GM21528 (cell line): ENCODE results near the gene MAD2L2.
A peak's percentile ranks its signal among the peaks of the same experiment; 100 is the strongest.

Experiments used
- ATAC-seq: cut with Tn5 transposase; IDR thresholded peaks from one replicate; pipeline ENCODE4 v1.9.1; 2021; ENCODE audit warnings: mild to moderate bottlenecking, moderate library complexity; ENCODE audit not compliant: unreplicated experiment, low FRiP score

Gene MAD2L2

GRCh38 chr1:11684070-11684469 is 3.1 kb upstream of the MAD2L2 start:
- ATAC-seq = no peak

GRCh38 chr1:11682799-11683198 is 1.9 kb upstream of the MAD2L2 start:
- ATAC-seq = no peak

DNA sequence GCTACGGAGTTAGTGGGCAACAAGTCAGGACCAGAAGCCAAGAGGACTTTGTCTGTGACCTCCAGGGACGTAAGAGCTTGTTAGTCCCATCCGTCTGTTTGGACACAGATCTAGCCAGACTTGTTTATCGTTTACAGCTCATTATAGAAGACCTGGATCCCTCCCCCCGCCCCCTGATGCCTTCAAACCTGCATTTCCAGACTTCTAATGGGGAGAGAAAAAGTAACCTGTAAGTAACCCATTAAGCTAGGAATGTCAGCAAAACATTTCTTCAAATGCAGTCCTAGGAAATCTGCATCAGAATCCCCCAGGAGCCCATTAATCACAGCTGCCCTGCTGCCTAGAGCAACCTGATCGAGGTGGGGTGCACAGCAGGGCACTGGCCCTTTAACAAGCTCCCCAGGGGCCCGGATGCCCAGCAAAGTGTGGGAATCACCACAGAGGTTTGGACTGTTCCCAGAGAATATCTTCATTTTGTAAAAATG is 1.4 kb upstream of the MAD2L2 start:
- ATAC-seq = no peak

DNA sequence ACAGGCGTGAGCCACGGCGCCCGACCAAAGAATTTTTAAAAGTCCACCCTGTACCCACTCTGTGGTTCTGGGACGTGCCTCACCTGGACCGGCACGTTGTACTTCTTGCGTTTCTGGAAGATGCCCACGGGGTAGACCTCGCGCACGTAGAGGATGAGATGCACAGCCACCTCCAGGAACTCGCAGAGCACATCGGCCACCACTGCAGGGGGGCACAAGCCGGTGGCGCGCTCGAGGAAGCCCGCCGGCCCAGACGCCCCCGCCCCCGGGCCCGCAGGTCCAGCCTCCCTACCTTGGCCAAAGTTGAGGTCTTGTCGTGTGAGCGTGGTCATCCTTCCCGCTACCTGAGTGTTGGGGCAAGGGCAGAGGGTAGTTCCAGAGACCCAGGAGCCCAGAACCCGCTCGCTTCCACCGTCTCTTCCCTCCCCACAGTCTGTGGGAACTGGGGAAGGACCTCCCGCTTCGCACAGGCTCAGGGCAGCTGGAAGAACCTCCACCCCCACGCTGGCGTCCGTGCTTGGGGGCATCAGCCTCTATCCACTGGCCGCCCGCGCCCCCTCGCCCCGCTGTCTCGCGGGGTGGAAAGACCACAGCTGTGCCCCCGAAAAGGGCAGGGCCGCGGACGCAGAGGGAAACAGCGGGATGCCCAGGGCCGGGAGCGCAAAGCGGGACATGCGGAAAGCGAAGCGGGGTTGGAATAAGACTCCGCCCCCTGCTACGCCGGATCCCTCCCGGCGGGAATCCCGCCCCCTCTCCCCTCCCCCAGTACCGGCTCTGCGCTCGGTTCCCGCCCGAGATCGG is 478 bp downstream of the MAD2L2 start:
- ATAC-seq = peak; percentile 17

- no peak for ATAC-seq
Measured at GRCh38 chr1:11678442-11678841, 2.5 kb downstream of the MAD2L2 start.

DNA sequence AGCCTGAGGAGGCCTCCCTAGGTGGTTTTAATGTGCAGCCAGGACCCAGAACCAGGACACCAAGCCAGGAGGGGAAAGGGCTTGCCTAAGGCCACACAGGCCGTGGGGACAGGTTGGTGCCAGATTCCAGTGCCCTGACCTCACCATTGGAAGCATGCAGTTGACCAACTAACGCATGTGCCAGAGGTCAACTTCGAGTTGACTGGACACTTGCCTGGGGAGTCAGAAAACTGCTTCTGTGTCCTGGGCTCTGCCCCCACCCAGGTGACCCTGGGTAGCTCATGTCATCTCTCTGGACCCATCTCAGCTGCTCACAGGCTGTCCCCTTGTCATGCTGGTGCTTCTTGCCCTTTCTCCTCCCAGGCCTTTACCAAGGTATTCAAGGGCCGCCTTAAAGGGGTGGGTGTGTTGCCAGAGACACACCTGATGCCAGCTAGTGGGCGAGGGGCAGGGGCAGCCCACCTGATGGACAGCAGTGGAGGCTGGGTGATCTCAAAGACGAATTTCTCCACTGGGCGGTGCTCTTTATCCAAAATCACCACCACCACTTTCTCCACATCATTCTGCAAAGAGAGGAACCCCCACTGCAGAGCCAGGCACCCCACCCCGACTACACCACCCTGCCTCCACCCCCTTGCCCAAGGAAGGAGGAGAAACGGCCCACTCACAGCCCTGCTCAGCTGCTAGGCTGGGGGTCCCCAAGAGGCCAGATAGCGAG is 4.4 kb downstream of the MAD2L2 start:
- ATAC-seq = no peak

GRCh38 chr1:11675325-11675724 is 5.6 kb downstream of the MAD2L2 start:
- no peak for ATAC-seq

DNA sequence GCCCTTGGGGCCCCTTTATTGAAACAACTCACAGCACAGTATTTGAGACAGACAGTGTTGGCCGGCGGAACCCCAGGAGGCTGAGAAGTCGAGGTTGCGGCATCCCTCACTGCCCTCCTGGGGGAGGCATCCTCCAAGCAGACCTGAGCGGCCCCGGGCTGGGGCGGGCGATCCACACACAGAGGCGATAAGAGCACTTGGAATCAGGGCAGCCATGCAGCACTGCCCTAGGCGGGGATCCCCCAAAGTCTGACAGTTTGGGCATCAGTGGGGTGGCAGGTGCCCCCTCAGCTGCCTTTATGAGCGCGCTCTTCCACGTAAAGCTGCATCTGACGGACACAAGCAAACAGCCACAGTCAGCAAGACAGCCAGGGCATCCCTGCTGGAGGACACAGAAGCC is 6.5 kb downstream of the MAD2L2 start:
- ATAC-seq = no peak

GRCh38 chr1:11673089-11673769 is 7.7 kb downstream of the MAD2L2 start:
- ATAC-seq = no peak

DNA sequence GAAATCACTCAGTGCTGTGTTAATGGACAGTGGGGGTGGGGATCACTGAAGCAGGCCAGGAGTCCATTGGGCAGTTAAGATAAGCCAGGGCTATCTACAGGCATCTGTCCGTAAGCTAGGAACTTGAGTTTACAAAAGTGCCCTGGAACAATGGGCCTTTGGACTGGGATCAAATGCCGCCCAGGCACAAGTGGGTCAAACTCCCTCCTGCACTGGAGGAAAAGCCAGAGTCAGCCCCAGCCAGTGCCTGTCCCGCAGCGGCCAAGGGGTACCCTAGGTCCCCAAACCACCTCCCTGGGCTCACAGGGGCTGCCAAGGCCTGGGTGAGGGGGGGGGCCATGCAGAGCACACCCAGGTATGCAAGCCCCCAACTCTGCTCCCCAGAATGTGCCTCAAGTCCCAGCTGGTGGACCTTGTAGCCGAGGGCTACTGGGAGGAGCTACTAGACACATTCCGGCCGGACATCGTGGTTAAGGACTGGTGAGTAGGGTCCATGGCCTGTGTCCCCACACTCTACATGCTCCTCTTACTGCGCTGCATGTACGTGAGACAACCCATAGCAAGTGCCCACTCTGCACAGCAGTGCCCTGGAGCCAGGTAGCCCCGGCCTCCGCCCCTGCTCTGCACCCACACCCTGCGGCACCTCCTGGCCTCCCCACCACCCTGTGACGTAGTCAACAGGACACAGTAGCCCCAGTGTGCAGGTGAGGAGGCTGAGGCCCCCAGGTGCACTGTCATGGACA is 9.2 kb downstream of the MAD2L2 start:
- no peak for ATAC-seq

DNA sequence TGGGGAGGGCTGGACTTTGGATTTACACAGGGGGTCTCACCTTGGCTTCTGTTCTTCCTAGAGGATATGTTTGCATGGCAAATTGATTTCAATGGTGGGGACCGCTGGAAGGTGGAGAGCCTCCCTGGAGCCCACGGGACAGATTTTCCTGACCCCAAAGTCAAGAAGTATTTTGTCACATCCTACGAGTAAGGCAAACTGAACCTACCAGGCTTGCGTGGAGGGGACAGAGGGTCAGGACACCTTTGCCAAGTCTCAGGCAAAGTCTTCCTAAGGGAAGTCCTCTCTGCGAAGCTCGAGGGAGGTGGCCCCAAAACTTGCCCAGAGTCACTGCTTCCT is 9.8 kb downstream of the MAD2L2 start:
- no peak for ATAC-seq

DNA sequence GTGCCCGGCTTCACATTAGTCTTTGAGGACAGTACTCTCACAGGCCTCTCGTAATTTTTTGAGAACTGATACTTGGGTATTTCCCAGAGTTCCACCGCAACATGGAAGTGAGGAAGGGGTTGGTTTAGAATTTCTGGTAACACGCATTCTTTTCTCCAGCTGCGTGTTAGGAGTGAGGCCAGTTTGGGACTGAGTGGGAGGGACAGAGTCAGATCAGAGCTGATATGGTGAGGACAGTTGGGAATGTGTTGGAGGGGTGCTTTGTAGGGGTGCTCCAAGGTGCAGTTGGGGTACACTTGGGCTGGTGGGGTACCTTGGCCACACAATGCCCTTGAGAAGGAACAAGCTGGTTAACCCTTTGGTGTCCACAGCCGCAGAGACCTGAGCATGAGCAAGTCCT is 10.2 kb downstream of the MAD2L2 start:
- no peak for ATAC-seq

DNA sequence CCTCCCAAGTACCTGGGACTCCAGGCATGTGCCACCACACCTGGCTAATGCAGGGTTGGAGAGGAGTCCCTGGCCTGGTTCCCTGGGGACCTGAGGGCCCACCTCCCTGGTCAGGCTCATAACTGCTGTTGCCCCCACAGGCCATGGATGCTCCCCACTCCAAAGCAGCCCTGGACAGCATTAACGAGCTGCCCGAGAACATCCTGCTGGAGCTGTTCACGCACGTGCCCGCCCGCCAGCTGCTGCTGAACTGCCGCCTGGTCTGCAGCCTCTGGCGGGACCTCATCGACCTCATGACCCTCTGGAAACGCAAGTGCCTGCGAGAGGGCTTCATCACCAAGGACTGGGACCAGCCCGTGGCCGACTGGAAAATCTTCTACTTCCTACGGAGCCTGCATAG is 12.4 kb downstream of the MAD2L2 start:
- no peak for ATAC-seq

DNA sequence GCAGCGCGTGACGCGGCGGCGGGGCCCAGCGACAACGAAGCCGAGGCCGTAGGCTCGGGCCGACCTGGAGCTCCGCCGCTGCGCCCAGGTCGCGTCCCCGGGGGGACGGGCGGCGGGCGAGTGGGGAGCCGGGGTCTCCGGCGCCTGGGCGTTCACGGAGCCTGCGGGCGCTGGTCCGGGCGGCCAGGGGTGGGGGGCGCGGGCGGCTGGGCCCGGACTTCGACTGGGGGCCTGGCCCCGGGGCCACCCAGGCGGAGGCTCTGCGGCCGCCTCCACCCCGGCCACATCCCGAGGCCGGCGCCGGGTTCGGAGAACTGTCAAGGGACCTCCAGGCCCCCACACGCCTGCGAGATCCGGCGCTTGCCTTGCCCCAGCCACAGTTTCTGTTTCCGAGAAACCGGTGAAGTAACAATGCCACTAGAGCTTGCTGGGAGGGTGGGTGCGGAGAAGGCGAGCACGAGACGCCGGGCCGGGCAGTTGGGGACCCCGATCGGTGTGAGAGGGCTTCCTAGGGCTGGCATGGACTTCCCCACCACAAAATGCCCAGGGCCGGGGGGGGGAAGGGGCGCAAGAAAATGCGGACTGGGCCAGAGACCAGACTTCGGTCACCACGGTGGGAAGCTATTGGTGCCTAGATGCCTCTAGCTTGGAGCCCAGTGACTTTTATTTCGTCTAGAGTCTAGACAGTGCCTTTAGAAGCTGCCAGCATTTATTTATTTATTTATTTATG is 16.4 kb downstream of the MAD2L2 start:
- peak; percentile 46 for ATAC-seq

DNA sequence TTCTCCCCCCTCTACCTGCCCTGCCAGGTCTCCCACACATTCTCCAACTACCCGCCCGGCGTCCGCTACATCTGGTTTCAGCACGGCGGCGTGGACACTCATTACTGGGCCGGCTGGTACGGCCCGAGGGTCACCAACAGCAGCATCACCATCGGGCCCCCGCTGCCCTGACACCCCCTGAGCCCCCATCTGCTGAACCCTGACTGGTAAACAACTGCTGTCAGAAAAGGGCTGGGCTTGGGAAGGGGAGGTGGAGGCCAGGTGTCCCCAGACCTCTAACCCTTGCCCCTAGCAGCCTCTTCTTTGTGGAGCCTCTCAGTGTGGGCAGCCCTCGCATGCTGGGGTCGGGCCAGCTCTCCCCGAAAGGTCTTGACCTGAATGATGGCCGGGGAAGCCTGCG is 19.8 kb downstream of the MAD2L2 start:
- no peak for ATAC-seq

GRCh38 chr1:11659748-11660147 is 21.2 kb downstream of the MAD2L2 start:
- no peak for ATAC-seq

DNA sequence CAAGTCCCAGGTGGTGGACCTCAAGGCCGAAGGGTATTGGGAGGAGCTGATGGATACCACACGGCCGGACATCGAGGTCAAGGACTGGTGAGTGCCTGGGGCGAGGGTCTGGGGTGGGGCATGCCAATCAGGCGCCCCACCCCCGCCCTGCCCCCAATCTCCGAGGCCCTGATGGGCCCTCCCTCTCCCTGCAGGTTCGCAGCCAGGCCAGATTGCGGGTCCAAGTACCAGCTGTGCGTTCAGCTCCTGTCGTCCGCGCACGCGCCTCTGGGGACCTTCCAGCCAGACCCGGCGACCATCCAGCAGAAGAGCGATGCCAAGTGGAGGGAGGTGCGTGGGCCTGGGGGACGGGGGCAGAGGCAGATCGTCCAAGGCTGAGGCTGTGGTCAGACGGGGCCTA is 22.4 kb downstream of the MAD2L2 start:
- no peak for ATAC-seq

DNA sequence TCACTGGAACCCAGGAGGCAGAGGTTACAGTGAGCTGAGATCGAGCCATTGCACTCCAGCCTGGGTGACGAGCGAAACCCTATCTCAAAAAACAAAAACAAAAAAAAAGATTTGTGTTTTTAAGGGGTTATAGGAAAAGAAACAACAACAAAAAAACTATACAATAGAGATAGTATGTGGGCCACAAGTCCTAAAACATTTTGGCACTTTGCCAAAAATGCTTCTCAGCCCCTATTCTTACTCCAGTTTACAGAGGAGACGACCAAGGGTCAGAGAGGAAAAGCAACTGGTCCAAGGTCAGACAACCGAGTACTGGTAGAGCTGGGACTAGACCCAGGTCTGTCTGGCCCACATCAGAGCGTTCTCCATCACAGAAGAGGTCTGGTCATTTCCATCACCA is 23.3 kb downstream of the MAD2L2 start:
- ATAC-seq = no peak

- ATAC-seq = peak; percentile 37
Measured at GRCh38 chr1:11654939-11655808, 25.8 kb downstream of the MAD2L2 start.
